Measurements from ENCODE around the gene MRPL12.

DNA sequence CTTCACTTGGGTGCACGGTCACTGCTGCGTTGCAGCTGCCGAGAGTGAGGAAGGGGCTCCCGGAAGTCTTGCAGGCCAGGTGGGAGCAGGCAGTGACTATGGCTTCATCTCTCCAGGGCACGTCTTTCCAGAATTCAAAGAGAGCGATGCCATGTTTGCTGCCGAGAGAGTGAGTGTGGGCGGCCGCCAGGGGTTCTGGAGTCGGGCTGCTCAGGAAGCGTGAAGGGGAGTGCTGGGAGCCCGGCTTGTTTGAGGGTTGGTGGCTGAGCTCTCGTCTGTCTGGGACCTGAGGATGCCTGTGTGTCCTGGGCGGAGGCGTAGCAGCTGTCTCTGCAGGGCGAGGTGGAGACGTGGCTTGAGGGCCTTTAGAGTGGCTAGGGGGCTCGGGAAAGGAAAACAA is 13.1 kb upstream of the MRPL12 start:
- TF ChIP-seq RAD21 (IDR thresholded peaks at IDR 0.05) (no peak), GABPA (IDR thresholded peaks at IDR 0.05 in 1 of 2, conservative IDR thresholded peaks at IDR 0.05 in 1 of 2) (no peak), YY1 (IDR thresholded peaks at IDR 0.05) (no peak), TAF1 (conservative IDR thresholded peaks at IDR 0.05) (no peak)
- TF ChIP-seq, protein P1, sequence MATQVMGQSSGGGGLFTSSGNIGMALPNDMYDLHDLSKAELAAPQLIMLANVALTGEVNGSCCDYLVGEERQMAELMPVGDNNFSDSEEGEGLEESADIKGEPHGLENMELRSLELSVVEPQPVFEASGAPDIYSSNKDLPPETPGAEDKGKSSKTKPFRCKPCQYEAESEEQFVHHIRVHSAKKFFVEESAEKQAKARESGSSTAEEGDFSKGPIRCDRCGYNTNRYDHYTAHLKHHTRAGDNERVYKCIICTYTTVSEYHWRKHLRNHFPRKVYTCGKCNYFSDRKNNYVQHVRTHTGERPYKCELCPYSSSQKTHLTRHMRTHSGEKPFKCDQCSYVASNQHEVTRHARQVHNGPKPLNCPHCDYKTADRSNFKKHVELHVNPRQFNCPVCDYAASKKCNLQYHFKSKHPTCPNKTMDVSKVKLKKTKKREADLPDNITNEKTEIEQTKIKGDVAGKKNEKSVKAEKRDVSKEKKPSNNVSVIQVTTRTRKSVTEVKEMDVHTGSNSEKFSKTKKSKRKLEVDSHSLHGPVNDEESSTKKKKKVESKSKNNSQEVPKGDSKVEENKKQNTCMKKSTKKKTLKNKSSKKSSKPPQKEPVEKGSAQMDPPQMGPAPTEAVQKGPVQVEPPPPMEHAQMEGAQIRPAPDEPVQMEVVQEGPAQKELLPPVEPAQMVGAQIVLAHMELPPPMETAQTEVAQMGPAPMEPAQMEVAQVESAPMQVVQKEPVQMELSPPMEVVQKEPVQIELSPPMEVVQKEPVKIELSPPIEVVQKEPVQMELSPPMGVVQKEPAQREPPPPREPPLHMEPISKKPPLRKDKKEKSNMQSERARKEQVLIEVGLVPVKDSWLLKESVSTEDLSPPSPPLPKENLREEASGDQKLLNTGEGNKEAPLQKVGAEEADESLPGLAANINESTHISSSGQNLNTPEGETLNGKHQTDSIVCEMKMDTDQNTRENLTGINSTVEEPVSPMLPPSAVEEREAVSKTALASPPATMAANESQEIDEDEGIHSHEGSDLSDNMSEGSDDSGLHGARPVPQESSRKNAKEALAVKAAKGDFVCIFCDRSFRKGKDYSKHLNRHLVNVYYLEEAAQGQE (IDR thresholded peaks at IDR 0.05) = no peak
- TF ChIP-seq, protein P2, sequence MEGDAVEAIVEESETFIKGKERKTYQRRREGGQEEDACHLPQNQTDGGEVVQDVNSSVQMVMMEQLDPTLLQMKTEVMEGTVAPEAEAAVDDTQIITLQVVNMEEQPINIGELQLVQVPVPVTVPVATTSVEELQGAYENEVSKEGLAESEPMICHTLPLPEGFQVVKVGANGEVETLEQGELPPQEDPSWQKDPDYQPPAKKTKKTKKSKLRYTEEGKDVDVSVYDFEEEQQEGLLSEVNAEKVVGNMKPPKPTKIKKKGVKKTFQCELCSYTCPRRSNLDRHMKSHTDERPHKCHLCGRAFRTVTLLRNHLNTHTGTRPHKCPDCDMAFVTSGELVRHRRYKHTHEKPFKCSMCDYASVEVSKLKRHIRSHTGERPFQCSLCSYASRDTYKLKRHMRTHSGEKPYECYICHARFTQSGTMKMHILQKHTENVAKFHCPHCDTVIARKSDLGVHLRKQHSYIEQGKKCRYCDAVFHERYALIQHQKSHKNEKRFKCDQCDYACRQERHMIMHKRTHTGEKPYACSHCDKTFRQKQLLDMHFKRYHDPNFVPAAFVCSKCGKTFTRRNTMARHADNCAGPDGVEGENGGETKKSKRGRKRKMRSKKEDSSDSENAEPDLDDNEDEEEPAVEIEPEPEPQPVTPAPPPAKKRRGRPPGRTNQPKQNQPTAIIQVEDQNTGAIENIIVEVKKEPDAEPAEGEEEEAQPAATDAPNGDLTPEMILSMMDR (IDR thresholded peaks at IDR 0.05; ENCODE audit: low read depth, low read length, missing input control) = no peak
- TF ChIP-seq, protein P3, sequence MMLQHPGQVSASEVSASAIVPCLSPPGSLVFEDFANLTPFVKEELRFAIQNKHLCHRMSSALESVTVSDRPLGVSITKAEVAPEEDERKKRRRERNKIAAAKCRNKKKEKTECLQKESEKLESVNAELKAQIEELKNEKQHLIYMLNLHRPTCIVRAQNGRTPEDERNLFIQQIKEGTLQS (IDR thresholded peaks at IDR 0.05) = no peak

All from liver (tissue), 3 donors.